Stimulated activated CD4-positive, alpha-beta T cell treated with anti-CD3 and anti-CD28 coated beads, TNF-alpha, amount 100 ng/mL, for 4 hours (primary cell): ENCODE measurements around the gene ALS2CL.
"Not testable (repeated sequence)": the region's sequence is repeated elsewhere in the genome, so short reads cannot be mapped to it uniquely, and the experiment has no call there.

Experiments
- DNase-seq, 3 experiments: peaks; one replicate each; pipeline ENCODE4 v3.0.0-alpha.2; 2020; ENCODE audit warnings: low read depth in 3 of 3

The ALS2CL gene, protein sequence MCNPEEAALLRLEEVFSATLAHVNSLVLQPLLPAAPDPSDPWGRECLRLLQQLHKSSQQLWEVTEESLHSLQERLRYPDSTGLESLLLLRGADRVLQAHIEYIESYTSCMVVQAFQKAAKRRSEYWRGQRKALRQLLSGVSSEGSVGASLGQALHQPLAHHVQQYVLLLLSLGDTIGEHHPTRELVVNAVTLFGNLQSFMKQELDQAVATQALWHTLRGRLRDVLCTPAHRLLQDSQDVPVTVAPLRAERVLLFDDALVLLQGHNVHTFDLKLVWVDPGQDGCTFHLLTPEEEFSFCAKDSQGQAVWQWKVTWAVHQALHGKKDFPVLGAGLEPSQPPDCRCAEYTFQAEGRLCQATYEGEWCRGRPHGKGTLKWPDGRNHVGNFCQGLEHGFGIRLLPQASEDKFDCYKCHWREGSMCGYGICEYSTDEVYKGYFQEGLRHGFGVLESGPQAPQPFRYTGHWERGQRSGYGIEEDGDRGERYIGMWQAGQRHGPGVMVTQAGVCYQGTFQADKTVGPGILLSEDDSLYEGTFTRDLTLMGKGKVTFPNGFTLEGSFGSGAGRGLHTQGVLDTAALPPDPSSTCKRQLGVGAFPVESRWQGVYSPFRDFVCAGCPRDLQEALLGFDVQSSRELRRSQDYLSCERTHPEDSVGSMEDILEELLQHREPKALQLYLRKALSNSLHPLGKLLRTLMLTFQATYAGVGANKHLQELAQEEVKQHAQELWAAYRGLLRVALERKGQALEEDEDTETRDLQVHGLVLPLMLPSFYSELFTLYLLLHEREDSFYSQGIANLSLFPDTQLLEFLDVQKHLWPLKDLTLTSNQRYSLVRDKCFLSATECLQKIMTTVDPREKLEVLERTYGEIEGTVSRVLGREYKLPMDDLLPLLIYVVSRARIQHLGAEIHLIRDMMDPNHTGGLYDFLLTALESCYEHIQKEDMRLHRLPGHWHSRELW

DNA sequence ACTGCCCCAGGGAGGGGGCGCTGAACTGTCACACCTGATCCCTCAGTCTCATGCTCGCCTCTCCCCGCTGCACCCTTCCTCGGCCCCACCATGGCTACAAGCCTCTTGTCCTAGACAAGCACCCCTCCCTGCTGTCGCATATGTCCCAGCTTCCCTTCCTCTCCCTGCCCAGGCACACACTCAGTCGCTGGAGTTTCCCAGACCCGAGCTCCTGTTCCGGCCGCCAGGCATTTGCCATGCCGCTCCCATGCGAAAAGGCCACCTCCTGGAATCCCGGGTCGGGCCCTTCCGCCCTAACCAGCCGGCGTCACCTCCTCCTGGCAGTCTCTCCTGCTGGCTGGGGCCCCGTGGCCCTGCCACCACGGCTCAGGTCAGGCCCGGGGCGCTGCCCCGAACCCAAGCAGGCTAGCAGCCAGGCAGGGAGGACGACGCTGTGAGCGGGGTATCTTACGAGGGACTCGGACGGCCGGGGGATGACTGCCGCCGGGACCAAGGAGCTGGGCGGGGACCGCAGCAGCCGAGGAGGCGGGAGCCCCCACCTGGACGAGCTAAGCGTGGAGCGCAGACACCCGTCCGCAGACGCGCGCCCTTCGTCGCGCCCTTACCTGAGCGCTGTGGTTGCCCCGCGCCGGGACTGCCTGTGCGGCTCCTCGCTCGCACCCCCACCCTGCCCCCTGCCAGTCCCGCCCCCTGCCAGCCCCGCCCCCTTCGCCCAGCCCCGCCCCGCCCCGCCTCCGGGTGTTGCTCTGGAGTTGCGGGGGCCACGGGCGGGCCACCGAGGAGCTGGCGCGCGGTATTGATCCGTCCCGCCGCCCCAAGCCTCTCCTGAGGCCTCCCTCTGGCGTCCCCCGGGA, at the start of gene ALS2CL:
Gene ALS2CL (minus strand): TSS at position 642 of the 854 bp plus-strand sequence. CDS start 4,239 bp downstream, outside the sequence.
- DNase-seq, result peak; percentile 42 to 59 (median 59)

DNA sequence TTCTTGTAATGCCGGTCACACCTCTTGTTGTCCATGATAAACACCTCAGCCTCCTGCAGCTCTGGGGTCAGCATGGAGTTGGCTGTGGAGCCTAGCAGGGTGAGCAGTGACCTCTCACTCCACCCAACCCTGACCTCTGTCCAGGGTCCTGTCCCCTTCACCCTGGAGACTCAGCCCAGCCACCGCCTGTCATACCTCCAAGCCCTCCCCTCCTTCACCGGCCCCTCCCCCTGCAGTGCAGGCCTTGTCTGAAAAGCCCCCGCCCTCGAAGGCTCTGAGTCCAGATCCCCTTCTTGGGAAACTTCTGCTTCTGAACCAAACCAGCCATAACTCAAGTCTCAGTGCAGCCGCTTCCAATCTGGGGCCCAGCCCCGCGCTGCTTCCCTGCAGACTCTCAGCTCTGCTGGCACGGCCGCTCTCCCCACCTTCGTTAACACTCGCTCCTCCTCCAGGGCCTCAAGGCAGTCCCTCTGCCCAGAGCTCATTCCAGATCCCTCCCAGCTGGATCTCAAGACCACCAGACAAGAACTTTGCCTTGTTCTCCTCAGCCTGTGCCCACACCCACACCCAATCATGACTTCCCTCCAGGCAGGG, 49.6 kb upstream of the ALS2CL start:
- DNase-seq, result no peak

- not testable (repeated sequence) for DNase-seq
Observed at GRCh38 chr3:46739565-46739964, 46.1 kb upstream of the ALS2CL start.

GRCh38 chr3:46737329-46737731, 43.9 kb upstream of the ALS2CL start:
- no peak for DNase-seq

GRCh38 chr3:46736006-46736872, 42.8 kb upstream of the ALS2CL start:
- no peak for DNase-seq

DNA sequence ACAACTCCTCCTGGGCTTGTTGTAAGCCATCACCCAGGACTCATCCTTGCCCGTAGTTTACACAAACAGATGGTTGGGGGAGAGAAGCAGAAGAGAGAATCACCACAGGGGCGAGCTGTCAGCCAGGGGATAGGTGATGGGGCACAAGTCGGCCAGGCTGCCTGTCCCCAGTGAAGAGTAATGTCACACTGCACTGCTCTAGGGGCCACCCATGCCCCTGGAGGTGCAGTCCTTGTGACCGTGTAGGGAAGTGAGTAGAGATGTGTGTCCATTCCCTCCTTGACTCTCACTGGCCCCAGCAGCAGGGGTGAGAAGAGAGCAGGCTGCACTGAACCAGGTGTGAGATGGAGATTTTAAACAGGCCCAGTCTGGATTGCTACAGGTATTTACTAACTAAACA, 41.3 kb upstream of the ALS2CL start:
- DNase-seq, result no peak

- DNase-seq, result no peak
Observed at GRCh38 chr3:46733026-46733800, 39.7 kb upstream of the ALS2CL start.

DNA sequence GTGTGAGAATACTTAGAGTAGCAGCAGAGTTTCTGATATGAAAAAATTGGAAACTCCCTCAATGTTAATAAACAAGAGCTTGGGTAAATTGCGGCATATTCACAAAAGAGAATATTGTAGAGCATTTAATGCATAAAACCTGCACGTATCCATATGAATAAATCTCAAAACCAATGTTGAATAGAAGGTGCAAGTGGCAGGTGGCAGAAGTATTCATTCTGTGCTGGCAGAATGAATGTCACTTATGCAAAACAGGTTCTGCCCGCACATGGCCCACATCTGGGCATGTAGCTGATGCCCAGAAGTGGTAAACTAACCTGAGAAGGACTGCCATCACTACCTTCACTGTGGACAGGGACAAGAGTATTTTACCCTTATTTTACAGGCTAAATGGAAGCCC, 38.3 kb upstream of the ALS2CL start:
- DNase-seq, result no peak

GRCh38 chr3:46730819-46731218, 37.3 kb upstream of the ALS2CL start:
- DNase-seq, result no peak

DNA sequence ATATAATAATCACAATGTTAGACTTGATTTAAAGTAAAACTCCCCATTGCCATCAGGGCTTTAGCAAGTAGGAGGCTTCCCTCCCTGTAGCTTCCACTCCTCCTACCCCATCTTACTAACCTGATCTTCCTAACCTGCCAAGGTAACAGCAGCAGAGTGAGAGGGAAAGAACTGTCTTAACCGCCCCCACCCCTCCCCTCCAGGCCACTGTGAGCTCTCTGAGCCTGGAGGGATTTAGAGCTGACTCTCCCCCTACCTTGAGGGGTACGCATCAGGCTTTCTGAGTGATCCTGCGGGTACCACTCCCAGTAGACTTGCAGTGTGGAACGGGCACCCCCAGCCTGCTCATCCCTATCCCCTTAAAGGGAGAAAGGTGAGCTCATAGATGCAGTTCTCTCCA, 35.6 kb upstream of the ALS2CL start:
- DNase-seq, result no peak

- no peak for DNase-seq
Observed at GRCh38 chr3:46725621-46726314, 32.3 kb upstream of the ALS2CL start.

DNA sequence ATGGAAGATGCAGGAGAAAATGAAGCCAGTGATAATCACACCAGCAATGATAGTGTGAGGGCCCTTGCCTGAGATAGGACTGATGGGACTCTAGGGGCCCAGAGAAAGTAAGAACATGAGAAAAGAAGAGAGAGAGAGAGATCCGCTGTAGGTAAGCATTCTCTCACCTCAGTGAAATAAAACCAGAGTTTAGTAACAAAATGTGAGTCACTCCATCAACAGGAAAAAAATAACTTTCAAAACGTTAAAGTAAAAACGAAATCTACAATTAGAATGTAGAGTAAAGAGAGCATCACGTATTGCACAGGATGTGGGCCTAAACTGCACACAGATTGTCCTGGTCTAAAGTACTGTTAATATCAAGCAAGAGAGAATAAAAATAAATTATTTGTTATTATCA, 30.9 kb upstream of the ALS2CL start:
- no peak for DNase-seq

DNA sequence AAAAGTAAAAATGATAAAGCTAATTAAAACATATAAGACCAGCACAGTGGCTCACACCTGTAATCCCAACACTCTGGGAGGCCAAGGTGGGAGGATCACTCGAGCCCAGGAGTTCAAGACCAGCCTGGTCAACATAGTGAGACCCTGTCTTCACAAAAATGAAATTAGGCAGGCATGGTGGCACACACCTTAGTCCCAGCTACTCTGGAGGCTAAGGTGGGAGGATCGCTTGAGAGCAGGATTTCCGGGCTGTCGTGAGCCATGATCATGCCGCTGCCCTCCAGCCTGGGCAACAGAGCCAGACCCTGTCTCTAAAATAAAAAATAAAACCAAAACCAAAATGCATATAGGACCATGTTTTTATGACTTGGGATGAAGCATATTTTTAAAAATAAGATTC, 29.0 kb upstream of the ALS2CL start:
- no peak for DNase-seq

DNA sequence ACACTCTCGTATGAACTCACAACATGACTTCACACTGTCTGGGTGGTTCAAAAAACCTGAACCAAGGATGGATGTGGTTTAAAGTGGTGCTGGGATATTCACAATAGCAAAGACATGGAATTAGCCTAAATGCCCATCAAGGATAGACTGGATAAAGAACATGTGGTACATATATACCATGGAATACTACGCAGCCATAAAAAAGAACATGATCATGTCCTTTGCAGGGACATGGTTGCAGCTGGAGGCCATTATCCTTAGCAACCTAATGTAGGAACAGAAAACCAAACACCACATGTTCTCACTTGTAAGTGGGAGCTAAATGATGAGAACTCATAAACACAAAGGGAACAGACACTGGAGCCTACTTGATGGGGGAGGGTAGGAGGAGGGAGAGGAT, 27.5 kb upstream of the ALS2CL start:
- no peak for DNase-seq

DNA sequence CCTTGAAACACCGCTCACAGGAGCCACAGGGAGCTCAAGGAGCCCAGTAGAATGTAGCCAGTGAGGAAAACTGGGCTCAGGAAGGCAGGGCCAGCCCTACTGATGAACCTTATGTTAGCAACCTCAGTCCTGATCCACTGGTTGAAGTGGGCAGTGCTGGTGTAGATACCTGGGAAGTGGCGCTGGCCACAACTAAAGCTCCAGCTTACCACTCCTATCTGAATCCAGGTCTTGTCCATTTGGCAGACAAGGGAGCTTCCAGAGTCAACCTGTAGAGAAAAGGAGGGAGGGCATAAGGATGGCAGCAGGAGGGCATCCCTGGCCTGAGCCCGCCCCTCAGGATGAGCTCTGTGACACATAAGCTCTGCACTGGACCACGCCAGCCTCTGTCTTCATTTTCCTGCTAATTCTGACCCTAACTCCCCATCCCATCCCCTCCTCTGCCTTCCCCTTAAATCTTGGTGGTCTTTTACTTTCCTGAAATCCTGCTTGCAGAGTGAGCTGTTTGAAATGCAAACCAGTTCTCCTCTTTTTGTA, 26.3 kb upstream of the ALS2CL start:
- DNase-seq, result no peak

GRCh38 chr3:46719044-46719565, 25.6 kb upstream of the ALS2CL start:
- DNase-seq, result no peak

- DNase-seq, result no peak
Observed at GRCh38 chr3:46717447-46718231, 24.2 kb upstream of the ALS2CL start, which contains the start of gene PRSS50. PRSS50 (minus strand) TSS chr3:46717869; CDS start chr3:46717824, 45 bp downstream.
